Mesothelial cell of epicardium (in vitro differentiated cells): Measurements from ENCODE around the gene SUV39H1. TPM values are rescaled to one million over a fixed set of nuclear protein-coding genes. Genes with fewer than 3 reads are reported as not detected.

Source experiments
- DNase-seq, 2 experiments: peaks; one replicate each; pipeline ENCODE4 v3.0.0; 2021; ENCODE audit warnings: low spot score in 2 of 2; ENCODE audit not compliant: unreplicated experiment in 2 of 2
- H3K27ac Mint-ChIP-seq: 2 replicates; pipeline ENCODE4 v1.8.0; 2021; ENCODE audit warnings: mixed read lengths
- H3K27me3 Mint-ChIP-seq: 2 replicates; pipeline ENCODE4 v1.8.0; 2021; ENCODE audit warnings: low read depth, mixed read lengths
- H3K36me3 Mint-ChIP-seq: 2 replicates; pipeline ENCODE4 v1.8.0; 2021; ENCODE audit warnings: mixed read lengths
- H3K4me1 Mint-ChIP-seq: 2 replicates; pipeline ENCODE4 v1.8.0; 2021; ENCODE audit warnings: mixed read lengths
- H3K4me3 Mint-ChIP-seq: 2 replicates; pipeline ENCODE4 v1.8.0; 2021; ENCODE audit warnings: mild to moderate bottlenecking, moderate library complexity, mixed read lengths
- H3K9me3 Mint-ChIP-seq: 2 replicates; pipeline ENCODE4 v1.8.0; 2021; ENCODE audit warnings: mixed read lengths
- CTCF ChIP-seq: fragments of 200-600 bp; sonication (generic); IDR thresholded peaks from one replicate; pipeline ENCODE4 v1.5.0; 2021; ENCODE audit warnings: antibody characterized with exemption; ENCODE audit not compliant: unreplicated experiment
- total RNA-seq: library from RNA; stranded (reverse); gene quantifications from 3 replicates; pipeline ENCODE4 v1.2.1, GENCODE V29; 2021

Gene SUV39H1
- total RNA-seq, 1 donor from 2014 or later: 5.3 TPM

GRCh38 chrX:48700951-48701653 lies 4.6 kb downstream of the SUV39H1 start:
- H3K27me3 Mint-ChIP-seq: no peaks in the 10 kb centered on the region
- no peak overlapping the region for H3K27ac Mint-ChIP-seq
- H3K4me1 Mint-ChIP-seq: peaks cover 4% of the 10 kb centered on the region
- TF ChIP-seq CTCF: no peak
- DNase-seq: no peak
- H3K4me3 Mint-ChIP-seq: no peak overlapping the region
- peaks cover 5% of the 10 kb centered on the region for H3K36me3 Mint-ChIP-seq
- H3K9me3 Mint-ChIP-seq: peaks cover 12% of the 10 kb centered on the region

- Mint-ChIP-seq H3K36me3 (peaks cover 5% of the 10 kb centered on the region), H3K27ac (no peak overlapping the region), H3K9me3 (peaks cover 12% of the 10 kb centered on the region), H3K27me3 (no peaks in the 10 kb centered on the region), H3K4me3 (no peak overlapping the region), H3K4me1 (peaks cover 4% of the 10 kb centered on the region)
- no peak for DNase-seq
- TF ChIP-seq CTCF: no peak
Observed at GRCh38 chrX:48702032-48702431, 5.5 kb downstream of the SUV39H1 start.

GRCh38 chrX:48702716-48703115 lies 6.2 kb downstream of the SUV39H1 start:
- DNase-seq: no peak
- Mint-ChIP-seq H3K4me1 (no peaks in the 10 kb centered on the region), H3K9me3 (peaks cover 12% of the 10 kb centered on the region), H3K4me3 (no peak overlapping the region), H3K27me3 (no peaks in the 10 kb centered on the region), H3K27ac (no peak overlapping the region), H3K36me3 (peaks cover 5% of the 10 kb centered on the region)
- no peak for TF ChIP-seq CTCF

GRCh38 chrX:48703228-48703627 lies 6.7 kb downstream of the SUV39H1 start:
- Mint-ChIP-seq H3K27ac (no peak overlapping the region), H3K27me3 (no peaks in the 10 kb centered on the region), H3K9me3 (peaks cover 12% of the 10 kb centered on the region), H3K36me3 (peaks cover 5% of the 10 kb centered on the region), H3K4me1 (no peaks in the 10 kb centered on the region), H3K4me3 (no peak overlapping the region)
- no peak for DNase-seq
- TF ChIP-seq CTCF: no peak

GRCh38 chrX:48703642-48704481 lies 7.3 kb downstream of the SUV39H1 start:
- Mint-ChIP-seq H3K27ac (no peak overlapping the region), H3K27me3 (no peaks in the 10 kb centered on the region), H3K9me3 (peaks cover 12% of the 10 kb centered on the region), H3K4me1 (no peaks in the 10 kb centered on the region), H3K36me3 (peaks cover 5% of the 10 kb centered on the region), H3K4me3 (no peak overlapping the region)
- DNase-seq: no peak
- TF ChIP-seq CTCF: no peak
